GM12872 (cell line): ENCODE data around the gene PDCD11.

ENCODE experiments used
- CTCF ChIP-seq: IDR thresholded peaks from 3 replicates; pipeline ENCODE4 v1.5.1; 2011; ENCODE audit warnings: low read depth, mild to moderate bottlenecking, low read length, moderate library complexity; ENCODE audit not compliant: insufficient read depth

The PDCD11 gene

GRCh38 chr10:103495321-103495720 lies 98.9 kb downstream of the PDCD11 start:
- no peak for TF ChIP-seq CTCF
